Panc1 (cell line): ENCODE data around the gene PRMT3. TPM values are rescaled to one million over a fixed set of nuclear protein-coding genes. Genes with fewer than 3 reads are reported as not detected.
A peak's percentile ranks its signal among the peaks of the same experiment; 100 is the strongest.

Source experiments
- ATAC-seq: fragments of 200-7000 bp; cut with Tn5 transposase; 2 replicates; pipeline ENCODE4 v1.9.1; 2020; ENCODE audit warnings: mild to moderate bottlenecking, moderate library complexity
- BruUV-seq: library from RNA; stranded (reverse); fragments of 400-500 nt; replicated peaks from 2 replicates; lab custom pipeline; 2021; lab: Mats Ljungman, UMichigan
- CTCF ChIA-PET: fragments of 300-600 bp; sonication (Branson Sonifier 250); formaldehyde crosslinking; loops from one replicate; lab custom pipeline; 2022; ENCODE audit warnings: antibody characterized with exemption; lab: Charles Lee
- POLR2A ChIA-PET: fragments of 300-600 bp; sonication (Branson Sonifier 250); formaldehyde crosslinking; loops from one replicate; lab custom pipeline; 2022; ENCODE audit warnings: antibody characterized with exemption; lab: Charles Lee
- DNase-seq: peaks from one replicate; pipeline ENCODE4 v3.0.0-alpha.2; 2010; ENCODE audit warnings: low read depth, low spot score
- H3K27ac ChIP-seq: 2 replicates; pipeline ENCODE4 v1.5.1; 2011; ENCODE audit warnings: mild to moderate bottlenecking, low read length, inconsistent platforms
- H3K27me3 ChIP-seq: fragments of 200-500 bp; sonication (Bioruptor generic); 2 replicates; pipeline ENCODE4 v1.6.0; 2014; ENCODE audit warnings: low read length, inconsistent platforms; ENCODE audit not compliant: control insufficient read depth, insufficient read depth
- H3K36me3 ChIP-seq: fragments of 200-500 bp; sonication (Bioruptor generic); 2 replicates; pipeline ENCODE4 v1.5.1; 2014; ENCODE audit warnings: inconsistent platforms, mild to moderate bottlenecking, low read length, moderate library complexity; ENCODE audit not compliant: control insufficient read depth, insufficient read depth
- H3K4me1 ChIP-seq: 2 replicates; pipeline ENCODE4 v1.5.1; 2011; ENCODE audit warnings: inconsistent platforms, mild to moderate bottlenecking, low read length, moderate library complexity; ENCODE audit not compliant: control insufficient read depth, insufficient read depth
- H3K4me3 ChIP-seq, 2 experiments: 2 replicates each; pipeline ENCODE4 v1.5.1; 2011 to 2012; ENCODE audit warnings: low read depth in 2 of 2, low read length in 2 of 2, mild to moderate bottlenecking in 2 of 2, inconsistent platforms in 1 of 2, moderate library complexity in 1 of 2
- H3K9me3 ChIP-seq: fragments of 200-500 bp; sonication (Bioruptor generic); 2 replicates; pipeline ENCODE4 v1.5.1; 2014; ENCODE audit warnings: low read depth, mild to moderate bottlenecking, inconsistent platforms, low read length, moderate library complexity; ENCODE audit not compliant: control insufficient read depth, insufficient read depth
- POLR2AphosphoS5 ChIP-seq: IDR thresholded peaks from 2 replicates; pipeline ENCODE4 v1.6.1; 2012; ENCODE audit warnings: mild to moderate bottlenecking, low read depth, low read length, moderate library complexity
- REST ChIP-seq, 2 experiments: IDR thresholded peaks; 2 replicates each; pipeline ENCODE4 v1.6.1; 2011 to 2012; ENCODE audit warnings: low read depth in 2 of 2, control low read depth in 1 of 2, low read length in 1 of 2, mild to moderate bottlenecking in 1 of 2, moderate library complexity in 1 of 2; ENCODE audit not compliant: insufficient read depth in 1 of 2
- SIN3A ChIP-seq: IDR thresholded peaks from 2 replicates; pipeline ENCODE4 v1.6.1; 2012; ENCODE audit warnings: low read depth, mild to moderate bottlenecking, low read length, moderate library complexity, borderline replicate concordance; ENCODE audit not compliant: insufficient read depth
- TCF7L2 ChIP-seq: IDR thresholded peaks from 2 replicates; pipeline ENCODE4 v1.6.1; 2011; ENCODE audit warnings: mild to moderate bottlenecking, low read depth, low read length, inconsistent platforms
- in situ Hi-C: cut with HindIII; loops from 2 replicates; pipeline ENCODE4 v1.10.0; 2016; ENCODE audit warnings: low sequenced_read_pairs, low pct_unique_long_range_greater_than_20kb
- intact Hi-C: fragments of 100-400 bp; cut with micrococcal nuclease; formaldehyde crosslinking; loops from one replicate; pipeline ENCODE4 v1.10.0; 2022; ENCODE audit not compliant: unreplicated experiment
- total RNA-seq: library from RNA; stranded (reverse); gene quantifications from one replicate; pipeline ENCODE4 v1.2.1, GENCODE V29; 2021; ENCODE audit not compliant: unreplicated experiment
- TF ChIP-seq, protein P1 (sequence below): fragments of 450-650 bp; IDR thresholded peaks from 2 replicates; pipeline ENCODE4 v1.5.1; 2017; ENCODE audit warnings: mild to moderate bottlenecking

Gene PRMT3
- total RNA-seq, 1 experiment from 2014 or later: 31.2 TPM

DNA sequence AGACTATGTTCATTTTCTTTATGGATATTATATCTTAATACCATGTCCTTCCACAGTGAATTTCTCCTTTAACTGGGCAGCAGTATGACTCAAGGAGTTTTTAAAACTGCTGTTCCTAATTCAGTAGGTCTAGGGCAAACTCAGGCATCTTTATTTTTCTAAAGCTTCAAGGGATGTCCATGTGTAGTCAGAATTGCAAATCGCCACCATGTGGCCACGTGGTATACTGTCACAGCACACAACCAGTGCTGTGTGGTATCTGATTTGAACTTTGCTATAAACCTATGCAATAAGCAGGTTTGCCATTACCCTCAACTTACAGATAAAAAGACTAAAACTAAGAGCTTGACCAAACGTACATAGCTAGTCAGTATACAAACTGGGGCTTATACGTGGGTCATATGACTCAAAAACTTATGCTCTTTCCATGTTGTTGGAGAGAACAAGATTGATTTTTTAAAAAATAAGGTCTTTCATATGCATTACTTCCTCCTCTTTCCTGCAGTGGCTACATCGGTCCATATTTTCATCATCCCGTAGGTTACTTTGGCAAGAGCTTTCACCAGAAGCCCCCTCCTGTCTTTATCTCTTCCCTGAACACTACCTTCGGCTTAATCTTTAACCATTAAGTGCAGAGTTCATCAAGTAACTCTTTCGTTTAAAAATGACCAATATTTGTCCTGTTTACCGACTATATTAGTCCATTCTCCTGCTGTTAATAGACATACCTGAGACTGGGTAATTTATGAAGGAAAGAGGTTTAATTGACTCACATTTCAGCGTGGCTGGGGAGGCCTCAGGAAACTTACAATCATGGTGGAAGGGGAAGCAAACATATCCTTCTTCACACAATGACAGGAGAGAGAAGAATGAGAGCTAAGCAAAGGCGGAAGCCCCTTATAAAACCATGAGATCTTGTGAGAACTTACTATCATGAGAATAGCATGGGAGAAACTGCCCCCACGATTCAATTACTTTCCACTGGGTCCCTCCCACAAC is 32.0 kb upstream of the PRMT3 start:
- H3K9me3 ChIP-seq: no peaks in the 10 kb centered on the region
- H3K4me1 ChIP-seq: peaks cover under 1% of the 10 kb centered on the region
- no TSS peak for BruUV-seq
- ATAC-seq (peak; percentile 90), DNase-seq (no peak)
- POLR2A ChIA-PET: no interaction called here
- H3K36me3 ChIP-seq: no peaks in the 10 kb centered on the region
- H3K27ac ChIP-seq: no peak overlapping the region
- CTCF ChIA-PET: interaction anchor here (0.7 to 3.1 kb wide), 3 partner anchors 189 to 228 kb away, joined by 4 to 19 read pairs (median 5); no protein-coding TSS in a partner anchor
- no peaks in the 10 kb centered on the region for H3K27me3 ChIP-seq
- intact Hi-C loops: loop anchor here (10.0 kb wide), 1 partner anchor 411 kb away; no protein-coding TSS in a partner anchor
- H3K4me3 ChIP-seq: no peak overlapping the region
- TF ChIP-seq, protein P1, sequence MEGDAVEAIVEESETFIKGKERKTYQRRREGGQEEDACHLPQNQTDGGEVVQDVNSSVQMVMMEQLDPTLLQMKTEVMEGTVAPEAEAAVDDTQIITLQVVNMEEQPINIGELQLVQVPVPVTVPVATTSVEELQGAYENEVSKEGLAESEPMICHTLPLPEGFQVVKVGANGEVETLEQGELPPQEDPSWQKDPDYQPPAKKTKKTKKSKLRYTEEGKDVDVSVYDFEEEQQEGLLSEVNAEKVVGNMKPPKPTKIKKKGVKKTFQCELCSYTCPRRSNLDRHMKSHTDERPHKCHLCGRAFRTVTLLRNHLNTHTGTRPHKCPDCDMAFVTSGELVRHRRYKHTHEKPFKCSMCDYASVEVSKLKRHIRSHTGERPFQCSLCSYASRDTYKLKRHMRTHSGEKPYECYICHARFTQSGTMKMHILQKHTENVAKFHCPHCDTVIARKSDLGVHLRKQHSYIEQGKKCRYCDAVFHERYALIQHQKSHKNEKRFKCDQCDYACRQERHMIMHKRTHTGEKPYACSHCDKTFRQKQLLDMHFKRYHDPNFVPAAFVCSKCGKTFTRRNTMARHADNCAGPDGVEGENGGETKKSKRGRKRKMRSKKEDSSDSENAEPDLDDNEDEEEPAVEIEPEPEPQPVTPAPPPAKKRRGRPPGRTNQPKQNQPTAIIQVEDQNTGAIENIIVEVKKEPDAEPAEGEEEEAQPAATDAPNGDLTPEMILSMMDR: peak; percentile 74
- TF ChIP-seq SIN3A (no peak), POLR2AphosphoS5 (no peak), REST (IDR thresholded peaks at IDR 0.05; ENCODE audit: insufficient read depth in 1 of 2, low read depth in 2 of 2, low read length in 1 of 2) (no peak), TCF7L2 (no peak)
- in situ Hi-C loops: no loop called here

- POLR2A ChIA-PET: no interaction called here
- ATAC-seq (no peak), DNase-seq (no peak)
- Histone ChIP-seq H3K36me3 (no peaks in the 10 kb centered on the region), H3K9me3 (no peaks in the 10 kb centered on the region), H3K4me3 (no peak overlapping the region), H3K27me3 (no peaks in the 10 kb centered on the region), H3K4me1 (peaks cover 4% of the 10 kb centered on the region), H3K27ac (no peak overlapping the region)
- CTCF ChIA-PET: no interaction called here
- intact Hi-C loops: loop anchor here (10.0 kb wide), 1 partner anchor 412 kb away; no protein-coding TSS in a partner anchor
- TF ChIP-seq REST (IDR thresholded peaks at IDR 0.05; ENCODE audit: insufficient read depth in 1 of 2, low read depth in 2 of 2, low read length in 1 of 2) (no peak), POLR2AphosphoS5 (no peak)
- TF ChIP-seq, protein P1: no peak
- in situ Hi-C loops: no loop called here
- no TSS peak for BruUV-seq
Observed at GRCh38 chr11:20357150-20357549, 30.4 kb upstream of the PRMT3 start.
